ENCODE results near the gene CGB3. TPM values are rescaled to one million over a fixed set of nuclear protein-coding genes. Genes with fewer than 3 reads are reported as not detected.

Gene CGB3
- total and polyA plus RNA-seq, 10 of the 15 experiments (the other 5 are each of a cell fraction or from before 2014, with no cell fraction given) = not detected

- no peaks in the 10 kb centered on the region for H4K20me1 ChIP-seq (ENCODE audit: control insufficient read depth, insufficient read depth)
- peaks cover 3% of the 10 kb centered on the region for H3K4me1 ChIP-seq (ENCODE audit: control insufficient read depth, insufficient read depth, low read length)
- no peaks in the 10 kb centered on the region for H3K9me3 ChIP-seq (replicated peaks; ENCODE audit: control insufficient read depth, insufficient read depth, low read length)
- 3% methylated on average over 20 of the region's 20 CpGs for WGBS (ENCODE audit: insufficient coverage, insufficient replicate concordance, low lambda C conversion rate, missing lambda C conversion rate)
- SMC1A ChIA-PET (ENCODE audit: uncharacterized antibody, unreplicated experiment) = interaction anchor here (0.5 to 1.9 kb wide), 14 partner anchors 9 to 1786 kb away, joined by 3 to 11 read pairs (median 4); partner anchors contain the start of genes CA11 and FTL
- ATAC-seq = peak; percentile 23
- no peaks in the 10 kb centered on the region for H3K27me3 ChIP-seq (replicated peaks in 1 of 2; ENCODE audit: control insufficient read depth in 2 of 2, insufficient read depth in 2 of 2, low read length in 1 of 2)
- in situ Hi-C loops (cut with MboI) (no loop called here), intact Hi-C loops (cut with micrococcal nuclease; ENCODE audit: unreplicated experiment) (no loop called here)
- H3K4me3 ChIP-seq = peak overlapping the region; percentile 93
- H3K36me3 ChIP-seq (ENCODE audit: control insufficient read depth in 2 of 2, insufficient read depth in 2 of 2, low read length in 1 of 2) = peaks cover 0 to 7% of the 10 kb centered on the region in 2 experiments; a peak in 3 of 4 replicates
- no peak for DNase-seq (ENCODE audit: low read depth, low spot score)
- H3K9ac ChIP-seq (ENCODE audit: control insufficient read depth, insufficient read depth, low read length) = peak overlapping the region; percentile 91
- no TSS peak for BruUV-seq (replicated peaks)
- POLR2A ChIA-PET = interaction anchor here (0.5 to 3.6 kb wide), 28 partner anchors 8 to 619 kb away, joined by 3 to 41 read pairs (median 4); partner anchors contain the start of genes ALDH16A1, BAX, CD37 and FTL
- TF ChIP-seq, protein P1, sequence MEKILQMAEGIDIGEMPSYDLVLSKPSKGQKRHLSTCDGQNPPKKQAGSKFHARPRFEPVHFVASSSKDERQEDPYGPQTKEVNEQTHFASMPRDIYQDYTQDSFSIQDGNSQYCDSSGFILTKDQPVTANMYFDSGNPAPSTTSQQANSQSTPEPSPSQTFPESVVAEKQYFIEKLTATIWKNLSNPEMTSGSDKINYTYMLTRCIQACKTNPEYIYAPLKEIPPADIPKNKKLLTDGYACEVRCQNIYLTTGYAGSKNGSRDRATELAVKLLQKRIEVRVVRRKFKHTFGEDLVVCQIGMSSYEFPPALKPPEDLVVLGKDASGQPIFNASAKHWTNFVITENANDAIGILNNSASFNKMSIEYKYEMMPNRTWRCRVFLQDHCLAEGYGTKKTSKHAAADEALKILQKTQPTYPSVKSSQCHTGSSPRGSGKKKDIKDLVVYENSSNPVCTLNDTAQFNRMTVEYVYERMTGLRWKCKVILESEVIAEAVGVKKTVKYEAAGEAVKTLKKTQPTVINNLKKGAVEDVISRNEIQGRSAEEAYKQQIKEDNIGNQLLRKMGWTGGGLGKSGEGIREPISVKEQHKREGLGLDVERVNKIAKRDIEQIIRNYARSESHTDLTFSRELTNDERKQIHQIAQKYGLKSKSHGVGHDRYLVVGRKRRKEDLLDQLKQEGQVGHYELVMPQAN (conservative IDR thresholded peaks at IDR 0.05) = peak; percentile 76; the same call in 1 of the 2 replicates
- TF ChIP-seq HCFC1 (IDR thresholded peaks at IDR 0.05; ENCODE audit: low read length) (no peak), RCOR1 (conservative IDR thresholded peaks at IDR 0.05; ENCODE audit: low read depth, low read length) (0 out of 2 replicates have a peak, but pooled peaks have one; percentile 21), LARP7 (IDR thresholded peaks at IDR 0.05) (peak; percentile 76; the same call in 1 of the 2 replicates), STAT1 (conservative IDR thresholded peaks at IDR 0.05) (no peak)
- H3K27ac ChIP-seq (ENCODE audit: control insufficient read depth, insufficient read depth) = peak overlapping the region; percentile 86
- CTCF ChIA-PET = interaction anchor here (0.6 to 4.0 kb wide), 35 partner anchors 9 to 788 kb away, joined by 3 to 55 read pairs (median 5); partner anchors contain the start of genes CA11, CGB2, HSD17B14 and LHB
- RAD21 ChIA-PET (ENCODE audit: unreplicated experiment) = interaction anchor here (0.5 to 2.4 kb wide), 27 partner anchors 14 to 919 kb away, joined by 3 to 17 read pairs (median 5); partner anchors contain the start of genes BCAT2, CA11, CGB2 and DBP
- peak overlapping the region; percentile 80 for H3K4me2 ChIP-seq (ENCODE audit: control insufficient read depth, insufficient read depth)
- peaks cover 51% of the 10 kb centered on the region for H3K79me2 ChIP-seq (ENCODE audit: control insufficient read depth, insufficient read depth, low read length)
- peak; percentile 86 for FAIRE-seq
- peak overlapping the region; percentile 86 for H2AFZ ChIP-seq (ENCODE audit: control insufficient read depth, low read depth, low read length)
Observed at GRCh38 chr19:48992581-48993174, 31.5 kb downstream of the CGB3 start.

Data from GM12878 (cell line).